ENCODE results near the gene TRIM56. TPM values are rescaled to one million over a fixed set of nuclear protein-coding genes. Genes with fewer than 3 reads are reported as not detected.
A peak's percentile ranks its signal among the peaks of the same experiment; 100 is the strongest.

Gene TRIM56
- total and polyA plus RNA-seq, 2 of the 13 experiments (the other 11 are each of a cell fraction or from before 2014, with no cell fraction given), result 3.2 to 7.1 TPM

GRCh38 chr7:101085162-101085964 is at the start of gene TRIM56 (continued):
- no peak for TF ChIP-seq ZBTB40 (IDR thresholded peaks at IDR 0.05)
- no peak; the same call in 1 of the 2 replicates for TF ChIP-seq ZBTB40 (CRISPR knock-in tag; IDR thresholded peaks at IDR 0.05)
- no peak for TF ChIP-seq ATF5 (CRISPR knock-in tag; IDR thresholded peaks at IDR 0.05; ENCODE audit: low read depth)
- TF ChIP-seq TOE1 (CRISPR knock-in tag; IDR thresholded peaks at IDR 0.05), result no peak
- no peak for TF ChIP-seq RBM22 (optimal IDR thresholded peaks at IDR 0.05; ENCODE audit: low read length)
- TF ChIP-seq CBX2 (IDR thresholded peaks at IDR 0.05; ENCODE audit: low read depth, low read length), result no peak
- no peak for TF ChIP-seq CBX2 (CRISPR knock-in tag; IDR thresholded peaks at IDR 0.05; ENCODE audit: low read depth)
- TF ChIP-seq ZNF275 (CRISPR knock-in tag; IDR thresholded peaks at IDR 0.05; ENCODE audit: borderline replicate concordance), result no peak
- TF ChIP-seq NFRKB (IDR thresholded peaks at IDR 0.05), result no peak
- TF ChIP-seq ZBTB21 (CRISPR knock-in tag; IDR thresholded peaks at IDR 0.05), result no peak
- peak in 1 of 2 experiments; percentile 4; a peak in 1 of 4 replicates for TF ChIP-seq REST (IDR thresholded peaks at IDR 0.05; ENCODE audit: borderline replicate concordance in 1 of 2, low read depth in 1 of 2, low read length in 2 of 2)
- no peak for TF ChIP-seq ZSCAN30 (CRISPR knock-in tag; IDR thresholded peaks at IDR 0.05)
- no peak; the same call in 1 of the 2 replicates for TF ChIP-seq ZNF878 (CRISPR knock-in tag; IDR thresholded peaks at IDR 0.05)
- TF ChIP-seq ASH2L (IDR thresholded peaks at IDR 0.05; ENCODE audit: insufficient read length, low read depth, low read length), result peak; percentile 92
